NCI-H524 treated with DMSO at 0.1 percent for 48 hours (cell line): ENCODE results near the gene FILIP1L.
A peak's percentile ranks its signal among the peaks of the same experiment; 100 is the strongest.

Experiments used
- DNase-seq: peaks from one replicate; lab custom pipeline; 2025; lab: John Stamatoyannopoulos, UW

FILIP1L gene

GRCh38 chr3:99974989-99975388 is 139.3 kb downstream of the FILIP1L start:
- no peak for DNase-seq

GRCh38 chr3:99972380-99973104 is 141.8 kb downstream of the FILIP1L start:
- peak; percentile 98 for DNase-seq

- no peak for DNase-seq
These were observed 142.5 kb downstream of the FILIP1L start for GRCh38 chr3:99971761-99972160.

GRCh38 chr3:99970198-99970597 is 144.1 kb downstream of the FILIP1L start:
- no peak for DNase-seq

- no peak for DNase-seq
These were observed 145.2 kb downstream of the FILIP1L start for GRCh38 chr3:99969136-99969535.

GRCh38 chr3:99967796-99968195 is 146.5 kb downstream of the FILIP1L start:
- no peak for DNase-seq

- DNase-seq: no peak
These were observed 147.5 kb downstream of the FILIP1L start for GRCh38 chr3:99966662-99967416.

GRCh38 chr3:99965681-99966408 is 148.5 kb downstream of the FILIP1L start:
- DNase-seq: peak; percentile 27

GRCh38 chr3:99965077-99965476 is 149.2 kb downstream of the FILIP1L start:
- no peak for DNase-seq

- DNase-seq: no peak
These were observed 151.6 kb downstream of the FILIP1L start for GRCh38 chr3:99962703-99963102.

GRCh38 chr3:99961756-99962515 is 152.4 kb downstream of the FILIP1L start:
- DNase-seq: no peak

- no peak for DNase-seq
These were observed 153.4 kb downstream of the FILIP1L start for GRCh38 chr3:99960941-99961340.

- no peak for DNase-seq
These were observed 154.0 kb downstream of the FILIP1L start for GRCh38 chr3:99960123-99960878.

GRCh38 chr3:99958222-99958912 is 155.9 kb downstream of the FILIP1L start:
- no peak for DNase-seq

- no peak for DNase-seq
These were observed 157.0 kb downstream of the FILIP1L start for GRCh38 chr3:99957151-99957796.

GRCh38 chr3:99955773-99956562 is 158.3 kb downstream of the FILIP1L start:
- DNase-seq: no peak

- DNase-seq: no peak
These were observed 159.2 kb downstream of the FILIP1L start for GRCh38 chr3:99954914-99955644.

GRCh38 chr3:99953596-99953995 is 160.7 kb downstream of the FILIP1L start:
- no peak for DNase-seq

GRCh38 chr3:99952306-99952705 is 162.0 kb downstream of the FILIP1L start:
- no peak for DNase-seq
